ENCODE data around the gene SIX4.

GRCh38 chr14:60695327-60695726 is 28.8 kb downstream of the SIX4 start:
- no peak for TF ChIP-seq POLR2AphosphoS5 (IDR thresholded peaks at IDR 0.05; ENCODE audit: borderline replicate concordance, low read depth, low read length)
- no peak for TF ChIP-seq EZH2 (IDR thresholded peaks at IDR 0.05)

Measured in SK-N-MC (cell line).